HAP-1 (cell line): Measurements from ENCODE around the gene NR1H2.

Source experiments
- DNase-seq, 2 experiments: peaks; one replicate each; pipeline ENCODE4 v3.0.0-alpha.2; 2016 to 2020; ENCODE audit warnings: low spot score in 2 of 2
- H3K27me3 ChIP-seq: fragments of 250-450 bp; sonication (Bioruptor Pico); 2 replicates; pipeline ENCODE4 v1.5.1; 2020; ENCODE audit warnings: low read depth, mild to moderate bottlenecking, moderate library complexity
- H3K36me3 ChIP-seq: fragments of 250-450 bp; sonication (Bioruptor Pico); replicated peaks from 2 replicates; pipeline ENCODE4 v1.5.1; 2020; ENCODE audit warnings: mild to moderate bottlenecking
- H3K4me1 ChIP-seq: fragments of 250-450 bp; sonication (Bioruptor Pico); 2 replicates; pipeline ENCODE4 v1.5.1; 2020; ENCODE audit warnings: mild to moderate bottlenecking
- H3K4me3 ChIP-seq: fragments of 250-450 bp; sonication (Bioruptor Pico); 2 replicates; pipeline ENCODE4 v1.5.1; 2020; ENCODE audit warnings: mild to moderate bottlenecking, moderate library complexity
- H3K9me3 ChIP-seq: fragments of 250-450 bp; sonication (Bioruptor Pico); 2 replicates; pipeline ENCODE4 v1.5.1; 2020; ENCODE audit warnings: mild to moderate bottlenecking, moderate library complexity
- in situ Hi-C: fragments of 300-500 bp; cut with MboI; formaldehyde crosslinking; loops from 3 replicates; pipeline ENCODE4 v1.14.3; 2020; ENCODE audit warnings: low sequenced_read_pairs, inconsistent platforms, mixed read lengths

The NR1H2 gene

GRCh38 chr19:50357178-50358100, 18.8 kb upstream of the NR1H2 start:
- Histone ChIP-seq H3K4me1 (no peaks in the 10 kb centered on the region; the same call in 1 of the 2 replicates), H3K4me3 (no peak overlapping the region), H3K36me3 (no peaks in the 10 kb centered on the region), H3K27me3 (peaks cover 3% of the 10 kb centered on the region; the same call in 1 of the 2 replicates), H3K9me3 (no peaks in the 10 kb centered on the region)
- in situ Hi-C loops = loop anchor here (25.0 kb wide), 1 partner anchor 555 kb away; the partner anchor contains the start of gene KLK4
- DNase-seq = peak; percentile 68 to 83

GRCh38 chr19:50358483-50359327, 17.6 kb upstream of the NR1H2 start:
- Histone ChIP-seq H3K4me1 (no peaks in the 10 kb centered on the region; the same call in 1 of the 2 replicates), H3K36me3 (no peaks in the 10 kb centered on the region), H3K27me3 (peaks cover 3% of the 10 kb centered on the region; the same call in 1 of the 2 replicates), H3K9me3 (no peaks in the 10 kb centered on the region), H3K4me3 (no peak overlapping the region)
- in situ Hi-C loops = loop anchor here (25.0 kb wide), 1 partner anchor 554 kb away; the partner anchor contains the start of gene KLK4
- DNase-seq = no peak

- Histone ChIP-seq H3K4me1 (no peaks in the 10 kb centered on the region; the same call in 1 of the 2 replicates), H3K27me3 (peaks cover 3% of the 10 kb centered on the region; the same call in 1 of the 2 replicates), H3K9me3 (no peaks in the 10 kb centered on the region), H3K4me3 (no peak overlapping the region), H3K36me3 (no peaks in the 10 kb centered on the region)
- in situ Hi-C loops = loop anchor here (25.0 kb wide), 1 partner anchor 553 kb away; the partner anchor contains the start of gene KLK4
- no peak for DNase-seq
These were observed 16.9 kb upstream of the NR1H2 start for GRCh38 chr19:50359328-50359818.

- Histone ChIP-seq H3K4me3 (no peak overlapping the region), H3K4me1 (no peaks in the 10 kb centered on the region; the same call in 1 of the 2 replicates), H3K27me3 (no peaks in the 10 kb centered on the region), H3K36me3 (no peaks in the 10 kb centered on the region), H3K9me3 (no peaks in the 10 kb centered on the region)
- no peak for DNase-seq
- in situ Hi-C loops = loop anchor here (25.0 kb wide), 1 partner anchor 551 kb away; the partner anchor contains the start of gene KLK4
These were observed 14.8 kb upstream of the NR1H2 start for GRCh38 chr19:50361290-50362029.

- no peaks in the 10 kb centered on the region for H3K27me3 ChIP-seq
- H3K4me1 ChIP-seq = no peaks in the 10 kb centered on the region; the same call in 1 of the 2 replicates
- in situ Hi-C loops = loop anchor here (25.0 kb wide), 1 partner anchor 550 kb away; the partner anchor contains the start of gene KLK4
These were observed 14.2 kb upstream of the NR1H2 start for GRCh38 chr19:50362030-50362412.

GRCh38 chr19:50362656-50363424, 13.4 kb upstream of the NR1H2 start:
- Histone ChIP-seq H3K4me1 (no peaks in the 10 kb centered on the region), H3K4me3 (no peak overlapping the region), H3K27me3 (no peaks in the 10 kb centered on the region), H3K9me3 (no peaks in the 10 kb centered on the region), H3K36me3 (no peaks in the 10 kb centered on the region)
- in situ Hi-C loops = loop anchor here (25.0 kb wide), 1 partner anchor 549 kb away; the partner anchor contains the start of gene KLK4
- no peak for DNase-seq

More at GRCh38 chr19:50362030-50362412, 14.2 kb upstream of the NR1H2 start:
- Histone ChIP-seq H3K4me3 (no peak overlapping the region), H3K9me3 (no peaks in the 10 kb centered on the region), H3K36me3 (no peaks in the 10 kb centered on the region)
- no peak for DNase-seq

- no peaks in the 10 kb centered on the region for H3K36me3 ChIP-seq
- H3K4me1 ChIP-seq = peaks cover 8% of the 10 kb centered on the region
- no peak for DNase-seq
- H3K27me3 ChIP-seq = no peaks in the 10 kb centered on the region
- H3K9me3 ChIP-seq = no peaks in the 10 kb centered on the region
- in situ Hi-C loops = loop anchor here (25.0 kb wide), 1 partner anchor 547 kb away; the partner anchor contains the start of gene KLK4
- no peak within 1 kb of the TSS for H3K4me3 ChIP-seq
These were observed 10.6 kb upstream of the NR1H2 start, which contains the start of gene NAPSA for GRCh38 chr19:50365434-50366306. Gene NAPSA (minus strand): TSS chr19:50365639. CDS start chr19:50365621, 18 bp downstream.

GRCh38 chr19:50368649-50369570, 7.3 kb upstream of the NR1H2 start:
- Histone ChIP-seq H3K27me3 (no peaks in the 10 kb centered on the region), H3K9me3 (no peaks in the 10 kb centered on the region), H3K4me3 (peak overlapping the region; percentile 39), H3K36me3 (no peaks in the 10 kb centered on the region), H3K4me1 (peaks cover 8% of the 10 kb centered on the region)
- peak; percentile 78 to 90 for DNase-seq
- in situ Hi-C loops = loop anchor here (25.0 kb wide), 1 partner anchor 543 kb away; the partner anchor contains the start of gene KLK4

- DNase-seq = no peak
- Histone ChIP-seq H3K9me3 (no peaks in the 10 kb centered on the region), H3K27me3 (no peaks in the 10 kb centered on the region), H3K4me1 (peaks cover 10% of the 10 kb centered on the region), H3K36me3 (no peaks in the 10 kb centered on the region), H3K4me3 (no peak overlapping the region)
- in situ Hi-C loops = loop anchor here (10.0 to 25.0 kb wide), 2 partner anchors 413 to 540 kb away; partner anchors contain the start of gene KLK4
These were observed 4.3 kb upstream of the NR1H2 start for GRCh38 chr19:50371914-50372475.

GRCh38 chr19:50377051-50377461, 799 bp downstream of the NR1H2 start:
- in situ Hi-C loops = loop anchor here (10.0 kb wide), 1 partner anchor 408 kb away; no protein-coding TSS in a partner anchor
- H3K9me3 ChIP-seq = no peaks in the 10 kb centered on the region
- peak; percentile 29 to 70 for DNase-seq
- peaks cover 25% of the 10 kb centered on the region for H3K36me3 ChIP-seq
- H3K27me3 ChIP-seq = no peaks in the 10 kb centered on the region
- peak overlapping the region; percentile 14 for H3K4me3 ChIP-seq
- peaks cover 2% of the 10 kb centered on the region for H3K4me1 ChIP-seq
